ENCODE data around the gene ENTR1. TPM values are rescaled to one million over a fixed set of nuclear protein-coding genes. Genes with fewer than 3 reads are reported as not detected.

ENTR1 gene
- total and polyA plus RNA-seq, 2 of the 4 experiments (the other 2 are of a cell fraction) = 14.5 to 37.3 TPM

GRCh38 chr9:136370037-136370436 lies 40.4 kb downstream of the ENTR1 start:
- no peak overlapping the region for H2AK5ac ChIP-seq (ENCODE audit: low read depth, low read length)
- peaks cover 15% of the 10 kb centered on the region for H3K4me1 ChIP-seq (ENCODE audit: control insufficient read depth, insufficient read depth, low read length)
- in situ Hi-C loops (cut with MboI; ENCODE audit: low sequenced_read_pairs) (no loop called here), intact Hi-C loops (cut with micrococcal nuclease) (no loop called here), dilution Hi-C loops (cut with HindIII; ENCODE audit: low sequenced_read_pairs, unreplicated experiment) (no loop called here)
- no peaks in the 10 kb centered on the region for H3K27me3 ChIP-seq (ENCODE audit: control insufficient read depth, insufficient read depth, low read length)
- H4K8ac ChIP-seq (ENCODE audit: low read depth in 2 of 2, low read length in 2 of 2) = no peak overlapping the region
- no peaks in the 10 kb centered on the region for H3K9me3 ChIP-seq (ENCODE audit: control insufficient read depth, insufficient read depth, low read length)
- CTCF ChIA-PET = no interaction called here
- H3K27ac ChIP-seq (ENCODE audit: insufficient read depth, low read length) = no peak overlapping the region
- H2BK120ac ChIP-seq (ENCODE audit: low read depth, low read length) = no peak overlapping the region
- POLR2A ChIA-PET (ENCODE audit: unreplicated experiment) = no interaction called here
- no peak overlapping the region for H2BK5ac ChIP-seq (ENCODE audit: low read depth, low read length, poor library complexity, severe bottlenecking)
- no peak for ATAC-seq (ENCODE audit: low read depth)
- DNase-seq = no peak
- H3K4ac ChIP-seq (ENCODE audit: low read depth, low read length) = no peak overlapping the region
- no peak overlapping the region for H3K56ac ChIP-seq (ENCODE audit: extremely low read depth, insufficient read depth, low read length)
- TF ChIP-seq RCOR1 (IDR thresholded peaks at IDR 0.05; ENCODE audit: insufficient replicate concordance, low read length) (no peak), SMC3 (IDR thresholded peaks at IDR 0.05; ENCODE audit: low read depth, low read length) (no peak), FOS (IDR thresholded peaks at IDR 0.05; ENCODE audit: low read depth, low read length) (no peak), RFX5 (IDR thresholded peaks at IDR 0.05; ENCODE audit: low read depth, low read length) (no peak), RAD21 (IDR thresholded peaks at IDR 0.05; ENCODE audit: low read length) (no peak), MXI1 (IDR thresholded peaks at IDR 0.05; ENCODE audit: borderline replicate concordance, low read depth, low read length) (no peak), MAFK (IDR thresholded peaks at IDR 0.05; ENCODE audit: low read depth, low read length) (no peak), MAZ (IDR thresholded peaks at IDR 0.05; ENCODE audit: borderline replicate concordance, low read depth, low read length) (no peak), CEBPB (IDR thresholded peaks at IDR 0.05; ENCODE audit: low read depth, low read length) (no peak)
- TF ChIP-seq, protein P1, sequence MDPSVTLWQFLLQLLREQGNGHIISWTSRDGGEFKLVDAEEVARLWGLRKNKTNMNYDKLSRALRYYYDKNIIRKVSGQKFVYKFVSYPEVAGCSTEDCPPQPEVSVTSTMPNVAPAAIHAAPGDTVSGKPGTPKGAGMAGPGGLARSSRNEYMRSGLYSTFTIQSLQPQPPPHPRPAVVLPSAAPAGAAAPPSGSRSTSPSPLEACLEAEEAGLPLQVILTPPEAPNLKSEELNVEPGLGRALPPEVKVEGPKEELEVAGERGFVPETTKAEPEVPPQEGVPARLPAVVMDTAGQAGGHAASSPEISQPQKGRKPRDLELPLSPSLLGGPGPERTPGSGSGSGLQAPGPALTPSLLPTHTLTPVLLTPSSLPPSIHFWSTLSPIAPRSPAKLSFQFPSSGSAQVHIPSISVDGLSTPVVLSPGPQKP (IDR thresholded peaks at IDR 0.05; ENCODE audit: borderline replicate concordance, low read depth, low read length) = no peak
- TF ChIP-seq, protein P2, sequence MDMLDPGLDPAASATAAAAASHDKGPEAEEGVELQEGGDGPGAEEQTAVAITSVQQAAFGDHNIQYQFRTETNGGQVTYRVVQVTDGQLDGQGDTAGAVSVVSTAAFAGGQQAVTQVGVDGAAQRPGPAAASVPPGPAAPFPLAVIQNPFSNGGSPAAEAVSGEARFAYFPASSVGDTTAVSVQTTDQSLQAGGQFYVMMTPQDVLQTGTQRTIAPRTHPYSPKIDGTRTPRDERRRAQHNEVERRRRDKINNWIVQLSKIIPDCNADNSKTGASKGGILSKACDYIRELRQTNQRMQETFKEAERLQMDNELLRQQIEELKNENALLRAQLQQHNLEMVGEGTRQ (IDR thresholded peaks at IDR 0.05; ENCODE audit: low read depth, low read length) = no peak
- TF ChIP-seq, protein P3, sequence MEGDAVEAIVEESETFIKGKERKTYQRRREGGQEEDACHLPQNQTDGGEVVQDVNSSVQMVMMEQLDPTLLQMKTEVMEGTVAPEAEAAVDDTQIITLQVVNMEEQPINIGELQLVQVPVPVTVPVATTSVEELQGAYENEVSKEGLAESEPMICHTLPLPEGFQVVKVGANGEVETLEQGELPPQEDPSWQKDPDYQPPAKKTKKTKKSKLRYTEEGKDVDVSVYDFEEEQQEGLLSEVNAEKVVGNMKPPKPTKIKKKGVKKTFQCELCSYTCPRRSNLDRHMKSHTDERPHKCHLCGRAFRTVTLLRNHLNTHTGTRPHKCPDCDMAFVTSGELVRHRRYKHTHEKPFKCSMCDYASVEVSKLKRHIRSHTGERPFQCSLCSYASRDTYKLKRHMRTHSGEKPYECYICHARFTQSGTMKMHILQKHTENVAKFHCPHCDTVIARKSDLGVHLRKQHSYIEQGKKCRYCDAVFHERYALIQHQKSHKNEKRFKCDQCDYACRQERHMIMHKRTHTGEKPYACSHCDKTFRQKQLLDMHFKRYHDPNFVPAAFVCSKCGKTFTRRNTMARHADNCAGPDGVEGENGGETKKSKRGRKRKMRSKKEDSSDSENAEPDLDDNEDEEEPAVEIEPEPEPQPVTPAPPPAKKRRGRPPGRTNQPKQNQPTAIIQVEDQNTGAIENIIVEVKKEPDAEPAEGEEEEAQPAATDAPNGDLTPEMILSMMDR (conservative IDR thresholded peaks at IDR 0.05; ENCODE audit: low read depth, low read length) = no peak
- H4K20me1 ChIP-seq (ENCODE audit: insufficient read depth, low read length) = no peaks in the 10 kb centered on the region
- H2AK9ac ChIP-seq (replicated peaks; ENCODE audit: low read depth, low read length, poor library complexity) = no peak overlapping the region
- H3K79me1 ChIP-seq (ENCODE audit: low read depth in 1 of 2, low read length in 2 of 2) = no peaks in the 10 kb centered on the region; a peak in 1 of 4 replicates
- peaks cover 9% of the 10 kb centered on the region for H3K9me1 ChIP-seq (ENCODE audit: insufficient read depth, low read length)
- WGBS, 2 experiments (ENCODE audit: extremely low coverage in 2 of 2, insufficient read length in 1 of 2) = 97% methylated on average over 12 of the region's 19 CpGs; no CpG with 5 or more reads in 1 of the 2 experiments
- no peak overlapping the region for H2AFZ ChIP-seq (replicated peaks; ENCODE audit: low read length, poor library complexity)
- H3K4me2 ChIP-seq (ENCODE audit: low read depth, low read length) = no peak overlapping the region
- no TSS peak for BruUV-seq (replicated peaks)
- H4K5ac ChIP-seq (ENCODE audit: low read depth, low read length) = no peak overlapping the region
- H3K18ac ChIP-seq (ENCODE audit: low read depth, low read length) = no peak overlapping the region
- H3K23ac ChIP-seq (ENCODE audit: low read depth, low read length) = no peak overlapping the region
- H3K4me3 ChIP-seq (ENCODE audit: insufficient read depth, low read depth, low read length) = no peak overlapping the region
- H2BK15ac ChIP-seq (ENCODE audit: low read depth, low read length) = no peak overlapping the region
- H3K9ac ChIP-seq (ENCODE audit: low read depth, low read length) = no peak overlapping the region
- H4K91ac ChIP-seq (ENCODE audit: insufficient read depth, low read depth, low read length) = no peak overlapping the region
- H3K14ac ChIP-seq (replicated peaks; ENCODE audit: low read depth, low read length) = no peak overlapping the region
- H2BK20ac ChIP-seq (ENCODE audit: low read depth, low read length) = no peak overlapping the region
- H3K36me3 ChIP-seq (ENCODE audit: control insufficient read depth, insufficient read depth, low read length) = no peaks in the 10 kb centered on the region

All from IMR-90 (cell line).